GM23338 (cell line): Measurements from ENCODE around the gene SLC5A4. TPM values are rescaled to one million over a fixed set of nuclear protein-coding genes. Genes with fewer than 3 reads are reported as not detected.

Source experiments
- ATAC-seq: fragments of 200-7000 bp; cut with Tn5 transposase; 3 replicates; pipeline ENCODE4 v1.9.1; 2020
- DNase-seq: peaks from one replicate; pipeline ENCODE4 v3.0.0-alpha.2; 2015; ENCODE audit warnings: low spot score
- H2AFZ ChIP-seq: fragments of 200-600 bp; sonication (generic); 2 replicates; pipeline ENCODE4 v1.8.0; 2016; ENCODE audit warnings: antibody characterized with exemption, mild to moderate bottlenecking, moderate library complexity
- H3F3A ChIP-seq: fragments of 200-600 bp; sonication (generic); replicated peaks from 2 replicates; pipeline ENCODE4 v1.8.0; 2017; ENCODE audit warnings: antibody characterized with exemption, mixed run types, low read depth
- H3K27ac ChIP-seq: fragments of 200-600 bp; sonication (generic); 2 replicates; pipeline ENCODE4 v1.6.1; 2016; ENCODE audit warnings: low read depth
- H3K27me3 ChIP-seq: fragments of 200-600 bp; sonication (generic); 2 replicates; pipeline ENCODE4 v1.8.0; 2016; ENCODE audit warnings: mild to moderate bottlenecking, mixed run types, moderate library complexity; ENCODE audit not compliant: insufficient read depth
- H3K36me3 ChIP-seq: fragments of 200-600 bp; sonication (generic); 2 replicates; pipeline ENCODE4 v1.8.0; 2016; ENCODE audit warnings: mild to moderate bottlenecking; ENCODE audit not compliant: insufficient read depth
- H3K4me1 ChIP-seq: fragments of 200-600 bp; sonication (generic); 2 replicates; pipeline ENCODE4 v1.8.0; 2016; ENCODE audit warnings: mild to moderate bottlenecking, moderate library complexity; ENCODE audit not compliant: insufficient read depth
- H3K4me2 ChIP-seq: fragments of 200-600 bp; sonication (generic); 2 replicates; pipeline ENCODE4 v1.7.1; 2017; ENCODE audit warnings: mixed run types
- H3K4me3 ChIP-seq: fragments of 200-600 bp; sonication (generic); 2 replicates; pipeline ENCODE4 v1.6.1; 2016; ENCODE audit warnings: mixed run types
- H3K79me2 ChIP-seq: fragments of 200-600 bp; sonication (generic); replicated peaks from 2 replicates; pipeline ENCODE4 v1.8.0; 2017; ENCODE audit warnings: mild to moderate bottlenecking; ENCODE audit not compliant: insufficient read depth
- H3K9me2 ChIP-seq: fragments of 200-600 bp; sonication (generic); 2 replicates; pipeline ENCODE4 v1.8.0; 2017; ENCODE audit not compliant: insufficient read depth
- H4K20me1 ChIP-seq: fragments of 200-600 bp; sonication (generic); replicated peaks from 2 replicates; pipeline ENCODE4 v1.8.0; 2017; ENCODE audit warnings: mild to moderate bottlenecking; ENCODE audit not compliant: insufficient read depth
- H3K27ac Mint-ChIP-seq: 2 replicates; pipeline ENCODE4 v1.8.0; 2020; ENCODE audit warnings: inconsistent platforms, mild to moderate bottlenecking, moderate library complexity, mixed read lengths
- H3K27me3 Mint-ChIP-seq: 3 replicates; pipeline ENCODE4 v1.8.0; 2022; ENCODE audit warnings: low read depth, mild to moderate bottlenecking, moderate library complexity, mixed read lengths, inconsistent platforms; ENCODE audit not compliant: insufficient read depth, poor library complexity
- H3K36me3 Mint-ChIP-seq: 3 replicates; pipeline ENCODE4 v1.8.0; 2021; ENCODE audit warnings: low read depth, mild to moderate bottlenecking, inconsistent platforms, moderate library complexity, mixed read lengths
- H3K4me1 Mint-ChIP-seq: 3 replicates; pipeline ENCODE4 v1.8.0; 2020; ENCODE audit warnings: mild to moderate bottlenecking, inconsistent platforms, mixed read lengths
- H3K4me3 Mint-ChIP-seq: 3 replicates; pipeline ENCODE4 v1.8.0; 2021; ENCODE audit warnings: moderate library complexity, mild to moderate bottlenecking, inconsistent platforms, mixed read lengths
- H3K9me3 Mint-ChIP-seq: 3 replicates; pipeline ENCODE4 v1.8.0; 2020; ENCODE audit warnings: moderate library complexity, mild to moderate bottlenecking, inconsistent platforms, mixed read lengths
- CREB1 ChIP-seq: fragments of 250-450 bp; sonication (Bioruptor Pico); IDR thresholded peaks from 2 replicates; pipeline ENCODE4 v1.5.0; 2020; ENCODE audit warnings: low read depth, mild to moderate bottlenecking, moderate library complexity
- EZH2phosphoT487 ChIP-seq: fragments of 200-600 bp; sonication (generic); IDR thresholded peaks from one replicate; pipeline ENCODE4 v1.8.1; 2018; ENCODE audit warnings: antibody characterized with exemption; ENCODE audit not compliant: unreplicated experiment
- JUNB ChIP-seq: IDR thresholded peaks from one replicate; pipeline ENCODE4 v1.6.1; 2016; ENCODE audit warnings: antibody characterized with exemption; ENCODE audit not compliant: unreplicated experiment
- ZNF114 ChIP-seq: fragments of 250-450 bp; sonication (Bioruptor Pico); IDR thresholded peaks from 2 replicates; pipeline ENCODE4 v1.5.0; 2020; ENCODE audit warnings: mild to moderate bottlenecking, moderate library complexity
- ZNF331 ChIP-seq: fragments of 250-450 bp; sonication (Bioruptor Pico); IDR thresholded peaks from 2 replicates; pipeline ENCODE4 v1.5.0; 2020; ENCODE audit warnings: low read depth, mild to moderate bottlenecking, moderate library complexity
- polyA plus RNA-seq: library from polyadenylated mRNA; unstranded; fragments of >200 nt; fragmentation: Nextera tagmentation; extraction: Ambion mirVana; gene quantifications from 2 replicates; pipeline ENCODE4 v1.2.1, GENCODE V29; 2016
- total RNA-seq: library from RNA; depleted of rRNA; stranded (reverse); fragments of >200 nt; shearing (Covaris generic); gene quantifications from 2 replicates; pipeline ENCODE4 v1.2.3, GENCODE V29; 2014
- TF ChIP-seq, protein P1 (sequence below), 2 experiments: fragments of 200-600 bp in 1 of 2; sonication (generic) in 1 of 2; conservative IDR thresholded peaks; 2 replicates each; pipeline versions ENCODE4 v1.5.1 to v1.6.1; 2016 to 2017; ENCODE audit warnings: antibody characterized with exemption in 2 of 2, low read depth in 2 of 2, mild to moderate bottlenecking in 2 of 2, moderate library complexity in 1 of 2
- TF ChIP-seq, protein P2 (sequence below): IDR thresholded peaks from one replicate; pipeline ENCODE4 v1.6.1; 2018; ENCODE audit warnings: antibody characterized with exemption; ENCODE audit not compliant: unreplicated experiment

The SLC5A4 gene
- total and polyA plus RNA-seq, 2 experiments from 2014 or later = 0.16 TPM; not detected in 1

DNA sequence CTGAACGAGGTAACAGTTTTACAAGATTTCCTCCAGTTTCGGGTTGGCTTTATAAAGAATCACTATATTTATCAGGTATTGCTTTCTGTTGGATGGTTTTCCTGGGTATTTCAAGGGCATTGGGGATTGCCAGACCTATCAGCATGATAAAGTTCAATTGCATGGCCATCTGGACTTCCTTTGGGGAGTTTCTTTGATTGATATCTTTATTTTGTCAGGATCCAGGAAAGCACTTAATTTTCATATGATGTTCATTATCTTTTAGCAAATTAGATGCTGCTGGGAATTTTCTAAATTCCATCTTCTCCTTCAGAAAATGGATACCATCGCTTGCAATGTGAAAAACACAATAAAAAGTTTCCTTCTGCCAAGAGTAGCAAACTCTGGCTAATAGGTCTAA is 71.5 kb downstream of the SLC5A4 start:
- H3K4me1 ChIP-seq = no peaks in the 10 kb centered on the region
- no peaks in the 10 kb centered on the region for H3K36me3 ChIP-seq
- H3K9me2 ChIP-seq = no peaks in the 10 kb centered on the region
- Mint-ChIP-seq H3K9me3 (no peaks in the 10 kb centered on the region), H3K4me1 (no peaks in the 10 kb centered on the region), H3K4me3 (no peak overlapping the region), H3K27me3 (peaks cover 10% of the 10 kb centered on the region), H3K27ac (no peak overlapping the region), H3K36me3 (no peaks in the 10 kb centered on the region)
- DNase-seq = no peak
- no peak overlapping the region for H3K4me3 ChIP-seq
- H3F3A ChIP-seq = no peaks in the 10 kb centered on the region
- H3K79me2 ChIP-seq = no peaks in the 10 kb centered on the region
- no peaks in the 10 kb centered on the region for H3K27me3 ChIP-seq
- ATAC-seq = no peak
- no peaks in the 10 kb centered on the region for H4K20me1 ChIP-seq
- H3K27ac ChIP-seq = no peak overlapping the region
- TF ChIP-seq JUNB (no peak), EZH2phosphoT487 (no peak)
- TF ChIP-seq, protein P1, sequence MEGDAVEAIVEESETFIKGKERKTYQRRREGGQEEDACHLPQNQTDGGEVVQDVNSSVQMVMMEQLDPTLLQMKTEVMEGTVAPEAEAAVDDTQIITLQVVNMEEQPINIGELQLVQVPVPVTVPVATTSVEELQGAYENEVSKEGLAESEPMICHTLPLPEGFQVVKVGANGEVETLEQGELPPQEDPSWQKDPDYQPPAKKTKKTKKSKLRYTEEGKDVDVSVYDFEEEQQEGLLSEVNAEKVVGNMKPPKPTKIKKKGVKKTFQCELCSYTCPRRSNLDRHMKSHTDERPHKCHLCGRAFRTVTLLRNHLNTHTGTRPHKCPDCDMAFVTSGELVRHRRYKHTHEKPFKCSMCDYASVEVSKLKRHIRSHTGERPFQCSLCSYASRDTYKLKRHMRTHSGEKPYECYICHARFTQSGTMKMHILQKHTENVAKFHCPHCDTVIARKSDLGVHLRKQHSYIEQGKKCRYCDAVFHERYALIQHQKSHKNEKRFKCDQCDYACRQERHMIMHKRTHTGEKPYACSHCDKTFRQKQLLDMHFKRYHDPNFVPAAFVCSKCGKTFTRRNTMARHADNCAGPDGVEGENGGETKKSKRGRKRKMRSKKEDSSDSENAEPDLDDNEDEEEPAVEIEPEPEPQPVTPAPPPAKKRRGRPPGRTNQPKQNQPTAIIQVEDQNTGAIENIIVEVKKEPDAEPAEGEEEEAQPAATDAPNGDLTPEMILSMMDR (conservative IDR thresholded peaks at IDR 0.05; ENCODE audit: low read depth in 2 of 2) = no peak
- TF ChIP-seq, protein P2, sequence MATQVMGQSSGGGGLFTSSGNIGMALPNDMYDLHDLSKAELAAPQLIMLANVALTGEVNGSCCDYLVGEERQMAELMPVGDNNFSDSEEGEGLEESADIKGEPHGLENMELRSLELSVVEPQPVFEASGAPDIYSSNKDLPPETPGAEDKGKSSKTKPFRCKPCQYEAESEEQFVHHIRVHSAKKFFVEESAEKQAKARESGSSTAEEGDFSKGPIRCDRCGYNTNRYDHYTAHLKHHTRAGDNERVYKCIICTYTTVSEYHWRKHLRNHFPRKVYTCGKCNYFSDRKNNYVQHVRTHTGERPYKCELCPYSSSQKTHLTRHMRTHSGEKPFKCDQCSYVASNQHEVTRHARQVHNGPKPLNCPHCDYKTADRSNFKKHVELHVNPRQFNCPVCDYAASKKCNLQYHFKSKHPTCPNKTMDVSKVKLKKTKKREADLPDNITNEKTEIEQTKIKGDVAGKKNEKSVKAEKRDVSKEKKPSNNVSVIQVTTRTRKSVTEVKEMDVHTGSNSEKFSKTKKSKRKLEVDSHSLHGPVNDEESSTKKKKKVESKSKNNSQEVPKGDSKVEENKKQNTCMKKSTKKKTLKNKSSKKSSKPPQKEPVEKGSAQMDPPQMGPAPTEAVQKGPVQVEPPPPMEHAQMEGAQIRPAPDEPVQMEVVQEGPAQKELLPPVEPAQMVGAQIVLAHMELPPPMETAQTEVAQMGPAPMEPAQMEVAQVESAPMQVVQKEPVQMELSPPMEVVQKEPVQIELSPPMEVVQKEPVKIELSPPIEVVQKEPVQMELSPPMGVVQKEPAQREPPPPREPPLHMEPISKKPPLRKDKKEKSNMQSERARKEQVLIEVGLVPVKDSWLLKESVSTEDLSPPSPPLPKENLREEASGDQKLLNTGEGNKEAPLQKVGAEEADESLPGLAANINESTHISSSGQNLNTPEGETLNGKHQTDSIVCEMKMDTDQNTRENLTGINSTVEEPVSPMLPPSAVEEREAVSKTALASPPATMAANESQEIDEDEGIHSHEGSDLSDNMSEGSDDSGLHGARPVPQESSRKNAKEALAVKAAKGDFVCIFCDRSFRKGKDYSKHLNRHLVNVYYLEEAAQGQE = no peak
- no peak overlapping the region for H2AFZ ChIP-seq
- H3K4me2 ChIP-seq = no peak overlapping the region

DNA sequence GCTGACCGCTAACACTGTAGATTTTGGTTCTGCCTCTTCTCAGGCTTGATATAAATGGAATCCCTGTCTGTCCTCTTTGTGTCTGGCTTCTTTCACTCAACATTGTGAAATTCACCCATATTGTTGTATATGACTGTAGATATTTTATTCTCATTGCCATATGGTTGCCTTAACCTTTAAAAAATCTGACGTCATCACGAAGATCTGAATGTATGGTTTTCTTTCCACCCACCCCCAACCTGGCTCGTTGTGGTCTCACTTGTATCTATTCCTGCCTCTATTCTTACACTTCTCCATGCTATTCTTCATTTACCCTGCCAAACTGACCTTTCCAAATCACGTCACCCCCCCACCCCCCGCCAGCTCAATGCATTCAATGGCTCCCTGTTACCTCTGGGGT is 74.1 kb downstream of the SLC5A4 start:
- DNase-seq (no peak), ATAC-seq (no peak)
- H3K4me3 Mint-ChIP-seq = no peak overlapping the region
- peaks cover 22% of the 10 kb centered on the region for H3K27me3 ChIP-seq
- H3F3A ChIP-seq = no peaks in the 10 kb centered on the region
- no peaks in the 10 kb centered on the region for H3K36me3 Mint-ChIP-seq
- H3K27ac ChIP-seq = no peak overlapping the region
- H4K20me1 ChIP-seq = no peaks in the 10 kb centered on the region
- no peaks in the 10 kb centered on the region for H3K79me2 ChIP-seq
- H3K27ac Mint-ChIP-seq = no peak overlapping the region
- H3K9me2 ChIP-seq = no peaks in the 10 kb centered on the region
- peaks cover 2% of the 10 kb centered on the region; the same call in 1 of the 3 replicates for H3K4me1 Mint-ChIP-seq
- no peak overlapping the region for H3K4me3 ChIP-seq
- no peaks in the 10 kb centered on the region for H3K4me1 ChIP-seq
- H3K9me3 Mint-ChIP-seq = no peaks in the 10 kb centered on the region
- no peak for TF ChIP-seq ZNF114 (CRISPR knock-in tag)
- no peak for TF ChIP-seq ZNF331
- no peak for TF ChIP-seq CREB1 (CRISPR knock-in tag)
- no peak overlapping the region for H2AFZ ChIP-seq
- H3K4me2 ChIP-seq = no peak overlapping the region
- no peaks in the 10 kb centered on the region for H3K36me3 ChIP-seq
- H3K27me3 Mint-ChIP-seq = peaks cover 13% of the 10 kb centered on the region
